T-cell (primary cell): ENCODE measurements around the gene FAH. TPM values are rescaled to one million over a fixed set of nuclear protein-coding genes. Genes with fewer than 3 reads are reported as not detected.

Source experiments
- ATAC-seq, 4 experiments: fragments of 200-7000 bp in 3 of 4; fragments of 150-1000 bp in 1 of 4; cut with Tn5 transposase; replicated peaks in 1 of 4; 1 replicate in 3 of 4; 2 replicates in 1 of 4; pipeline ENCODE4 v1.10.0; 2021; ENCODE audit warnings: moderate library complexity in 3 of 4, mild to moderate bottlenecking in 2 of 4, moderate number of reproducible peaks in 1 of 4
- CTCF ChIA-PET, 2 donors: fragments of 300-600 bp; sonication (Branson Sonifier 250); formaldehyde crosslinking; loops; one replicate each; lab custom pipeline; 2022; ENCODE audit warnings: antibody characterized with exemption in 2 of 2; lab: Charles Lee
- POLR2A ChIA-PET, 2 donors: fragments of 300-600 bp; sonication (Branson Sonifier 250); formaldehyde crosslinking; loops; one replicate each; lab custom pipeline; 2022; ENCODE audit warnings: antibody characterized with exemption in 2 of 2; lab: Charles Lee
- DNase-seq, 35 experiments: peaks; one replicate each; pipeline versions ENCODE4 v3.0.0 to v3.0.0-alpha.2; 2013 to 2023
- H3K27ac ChIP-seq: one replicate; pipeline ENCODE4 v1.5.1; 2013; ENCODE audit warnings: low read length
- H3K27me3 ChIP-seq, 2 experiments: replicated peaks in 1 of 2; 1 replicate in 1 of 2; 2 replicates in 1 of 2; pipeline versions ENCODE4 v1.6.1 to v1.7.0; 2013; ENCODE audit warnings: low read length in 1 of 2, mixed read lengths in 1 of 2; ENCODE audit not compliant: control insufficient read depth in 2 of 2, insufficient read depth in 2 of 2; ENCODE audit errors: extremely low read depth in 1 of 2
- H3K36me3 ChIP-seq, 2 donors: 1 replicate in 1 of 2; 2 replicates in 1 of 2; pipeline versions ENCODE4 v1.6.1 to v1.7.0; 2013; ENCODE audit warnings: low read length in 1 of 2; ENCODE audit not compliant: control insufficient read depth in 2 of 2, insufficient read depth in 1 of 2; ENCODE audit errors: extremely low read depth in 1 of 2
- H3K4me1 ChIP-seq, 2 experiments: 1 replicate in 1 of 2; 2 replicates in 1 of 2; pipeline versions ENCODE4 v1.6.1 to v1.7.0; 2013; ENCODE audit warnings: low read length in 2 of 2, mixed read lengths in 1 of 2; ENCODE audit not compliant: insufficient read depth in 2 of 2, control insufficient read depth in 1 of 2; ENCODE audit errors: extremely low read depth in 1 of 2
- H3K4me3 ChIP-seq, 2 donors: 1 replicate in 1 of 2; 2 replicates in 1 of 2; pipeline versions ENCODE4 v1.5.1 to v1.7.0; 2013; ENCODE audit warnings: mild to moderate bottlenecking in 2 of 2, low read length in 1 of 2, moderate library complexity in 1 of 2; ENCODE audit not compliant: control insufficient read depth in 1 of 2; ENCODE audit errors: extremely low read depth in 1 of 2
- H3K9me3 ChIP-seq: 2 replicates; pipeline ENCODE4 v1.7.0; 2013
- H3K27ac Mint-ChIP-seq, 2 donors: one replicate each; pipeline ENCODE4 v1.8.0; 2020 to 2021; ENCODE audit warnings: mild to moderate bottlenecking in 2 of 2, mixed read lengths in 2 of 2
- H3K27me3 Mint-ChIP-seq, 2 donors: one replicate each; pipeline ENCODE4 v1.8.0; 2021 to 2022; ENCODE audit warnings: mixed read lengths in 2 of 2
- H3K36me3 Mint-ChIP-seq: one replicate; pipeline ENCODE4 v1.8.0; 2021; ENCODE audit warnings: mixed read lengths
- H3K4me1 Mint-ChIP-seq, 3 donors: one replicate each; pipeline ENCODE4 v1.8.0; 2020 to 2022; ENCODE audit warnings: mixed read lengths in 3 of 3, mild to moderate bottlenecking in 1 of 3
- H3K4me3 Mint-ChIP-seq, 3 donors: one replicate each; pipeline ENCODE4 v1.8.0; 2020 to 2022; ENCODE audit warnings: mild to moderate bottlenecking in 3 of 3, mixed read lengths in 3 of 3, moderate library complexity in 3 of 3
- H3K9me3 Mint-ChIP-seq, 3 donors: one replicate each; pipeline ENCODE4 v1.8.0; 2020 to 2022; ENCODE audit warnings: mixed read lengths in 3 of 3
- WGBS: methylation state at CpG from one replicate; pipeline ENCODE4 v1.1.5; 2013; ENCODE audit warnings: missing lambda C conversion rate; ENCODE audit not compliant: insufficient coverage; 5-methylcytosine and 5-hydroxymethylcytosine counted together
- total RNA-seq, 35 experiments: library from RNA in 6 of 35; stranded (reverse) in 6 of 35; fragments of 120-200 nt in 1 of 35; gene quantifications; one replicate each; pipeline versions ENCODE4 v1.2.1 to v1.2.4 and lab custom pipeline; 2013 to 2026

The FAH gene
- total RNA-seq, 5 donors from 2014 or later (not counting 1 experiment from before 2014, with no cell fraction given): 5.2 to 9.4 (median 6.8) TPM

DNA sequence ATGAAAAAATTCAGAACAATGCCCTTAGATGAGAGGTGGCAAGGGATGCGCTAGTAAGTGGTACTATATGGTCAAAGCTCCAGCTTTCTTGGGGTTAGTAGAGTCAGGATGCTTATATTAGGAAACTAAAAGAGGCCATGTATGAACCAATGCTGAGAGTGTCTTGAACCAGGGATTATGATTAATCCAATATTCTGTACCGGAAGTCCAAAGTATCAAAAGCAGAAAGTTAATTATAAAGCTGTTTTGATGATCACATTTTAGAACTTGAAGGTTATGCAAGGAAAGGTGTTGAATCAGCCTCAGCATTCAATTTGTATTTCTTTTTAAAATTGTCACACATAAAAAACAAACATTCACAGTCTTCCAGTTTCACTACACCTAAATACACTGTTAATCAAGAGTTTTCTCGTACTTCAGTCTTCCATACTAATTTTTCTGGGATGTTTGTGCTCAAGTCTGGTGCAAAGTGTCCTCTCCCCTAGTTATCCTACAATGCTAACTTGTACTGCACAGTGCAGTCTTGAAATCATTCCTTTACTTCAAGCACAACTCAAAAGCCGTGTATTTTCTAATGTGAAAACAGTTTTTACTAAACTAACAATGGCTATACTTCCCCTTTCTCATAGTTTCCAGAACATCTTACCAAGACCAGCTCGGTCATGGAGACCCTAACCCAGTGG lies 10.7 kb upstream of the FAH start:
- H3K4me3 Mint-ChIP-seq: no peak overlapping the region
- H3K27me3 ChIP-seq: no peaks in the 10 kb centered on the region
- H3K4me1 ChIP-seq: no peaks in the 10 kb centered on the region
- no peaks in the 10 kb centered on the region for H3K4me1 Mint-ChIP-seq
- H3K27ac ChIP-seq: no peak overlapping the region
- H3K9me3 ChIP-seq: no peaks in the 10 kb centered on the region
- no peak overlapping the region for H3K27ac Mint-ChIP-seq
- 91% methylated on average over 1 of the region's 5 CpGs for WGBS
- peaks cover 0 to 3% (median 2%) of the 10 kb centered on the region in 3 donors for H3K9me3 Mint-ChIP-seq
- peak in 1 of 4 experiments; percentile 23 for ATAC-seq
- H3K4me3 ChIP-seq: no peak overlapping the region
- H3K36me3 Mint-ChIP-seq: peaks cover 15% of the 10 kb centered on the region
- CTCF ChIA-PET: no interaction called here
- H3K27me3 Mint-ChIP-seq: no peaks in the 10 kb centered on the region
- peaks cover 0 to 3% of the 10 kb centered on the region in 2 donors for H3K36me3 ChIP-seq
- DNase-seq: no peak
- POLR2A ChIA-PET: no interaction called here

DNA sequence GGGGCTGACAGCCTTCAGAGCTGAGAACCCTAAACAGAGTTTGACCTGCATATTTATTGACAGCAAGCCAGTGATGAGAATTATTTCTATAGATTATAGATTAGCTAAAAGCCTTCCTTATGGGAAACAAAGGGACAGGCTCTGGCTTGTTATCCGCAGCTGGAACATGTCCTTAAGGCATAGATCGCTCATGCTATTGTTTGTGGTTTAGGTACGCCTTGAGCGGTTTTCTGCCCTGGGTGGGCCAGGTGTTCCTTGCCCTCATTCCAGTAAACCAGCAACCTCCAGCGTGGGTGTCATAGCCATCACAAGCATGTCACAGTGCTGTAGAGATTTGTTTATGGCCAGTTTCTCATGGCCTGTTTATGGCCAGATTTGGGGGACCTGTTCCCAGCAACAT lies 10.2 kb upstream of the FAH start:
- ATAC-seq: no peak
- CTCF ChIA-PET: no interaction called here
- DNase-seq: no peak

GRCh38 chr15:80151148-80151547 lies 1.7 kb upstream of the FAH start:
- ChIA-PET CTCF (interaction anchor here in 1 of 2 donors (1.9 kb wide), 1 partner anchor 91 kb away, joined by 8 read pairs; the partner anchor contains the start of gene ZFAND6), POLR2A (interaction anchor here in 1 of 2 donors (0.5 kb wide), 1 partner anchor 43 kb away, joined by 3 read pairs; no protein-coding TSS in a partner anchor)
- DNase-seq (no peak), ATAC-seq (no peak)
- Histone ChIP-seq H3K27ac (no peak overlapping the region), H3K9me3 (no peaks in the 10 kb centered on the region), H3K4me3 (no peak overlapping the region), H3K4me1 (peaks cover 4 to 23% of the 10 kb centered on the region in 2 experiments), H3K27me3 (no peaks in the 10 kb centered on the region), H3K36me3 (no peaks in the 10 kb centered on the region)
- no peaks in the 10 kb centered on the region for H3K27me3 Mint-ChIP-seq
- peaks cover 15 to 23% (median 21%) of the 10 kb centered on the region in 3 donors for H3K4me1 Mint-ChIP-seq
- H3K36me3 Mint-ChIP-seq: no peaks in the 10 kb centered on the region
- WGBS: 100% methylated on average over 5 of the region's 6 CpGs
- peaks cover 0 to 3% (median 2%) of the 10 kb centered on the region in 3 donors for H3K9me3 Mint-ChIP-seq
- H3K4me3 Mint-ChIP-seq: peak overlapping the region in 1 of 3 donors; percentile 92
- H3K27ac Mint-ChIP-seq: peak overlapping the region in 1 of 2 donors; percentile 39

More for the DNA sequence above, 10.2 kb upstream of the FAH start:
- Mint-ChIP-seq H3K27ac (no peak overlapping the region), H3K4me3 (no peak overlapping the region), H3K4me1 (no peaks in the 10 kb centered on the region), H3K36me3 (peaks cover 9% of the 10 kb centered on the region), H3K9me3 (peaks cover 0 to 3% (median 2%) of the 10 kb centered on the region in 3 donors), H3K27me3 (no peaks in the 10 kb centered on the region)
- POLR2A ChIA-PET: no interaction called here
- H3K36me3 ChIP-seq: no peaks in the 10 kb centered on the region
- H3K4me1 ChIP-seq: no peaks in the 10 kb centered on the region
- no peak overlapping the region for H3K4me3 ChIP-seq
- H3K9me3 ChIP-seq: no peaks in the 10 kb centered on the region
- no peaks in the 10 kb centered on the region for H3K27me3 ChIP-seq
- no CpG with 5 or more reads among the region's 5 CpGs for WGBS
- no peak overlapping the region for H3K27ac ChIP-seq

DNA sequence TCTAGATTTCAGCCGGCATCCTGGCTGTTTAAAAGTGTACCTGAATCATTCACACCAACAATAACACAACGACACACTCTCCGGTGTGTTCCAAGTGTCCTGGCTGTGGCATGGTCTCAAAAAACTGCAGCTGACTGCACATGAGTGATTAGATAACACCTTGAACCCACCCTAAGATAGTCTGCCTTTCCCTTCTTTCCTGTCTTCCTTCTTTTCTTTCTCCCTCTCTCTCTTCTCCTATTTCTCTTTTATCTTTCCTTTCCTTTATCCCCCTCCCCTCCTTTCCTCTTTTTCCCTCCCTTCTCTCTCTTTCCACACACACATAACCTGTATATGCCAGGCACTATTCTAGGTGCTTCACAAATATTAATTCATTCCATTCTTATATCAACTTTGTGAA lies 1.2 kb upstream of the FAH start:
- DNase-seq (no peak), ATAC-seq (no peak)
- ChIA-PET CTCF (interaction anchor here in 1 of 2 donors (1.9 kb wide), 1 partner anchor 92 kb away, joined by 8 read pairs; the partner anchor contains the start of gene ZFAND6), POLR2A (interaction anchor here in 1 of 2 donors (0.6 kb wide), 1 partner anchor 10 kb away, joined by 7 read pairs; no protein-coding TSS in a partner anchor)
- 90% methylated on average over 3 of the region's 3 CpGs for WGBS
- Histone ChIP-seq H3K4me3 (no peak overlapping the region), H3K36me3 (no peaks in the 10 kb centered on the region), H3K4me1 (peaks cover 4 to 23% of the 10 kb centered on the region in 2 experiments), H3K9me3 (no peaks in the 10 kb centered on the region), H3K27me3 (no peaks in the 10 kb centered on the region), H3K27ac (peak overlapping the region; percentile 64)
- Mint-ChIP-seq H3K36me3 (no peaks in the 10 kb centered on the region), H3K27ac (peak overlapping the region; percentile 81 to 83), H3K9me3 (peaks cover 0 to 3% (median 0%) of the 10 kb centered on the region in 3 donors), H3K4me3 (peak overlapping the region; percentile 81 to 92 (median 86)), H3K4me1 (peaks cover 15 to 23% (median 21%) of the 10 kb centered on the region in 3 donors), H3K27me3 (no peaks in the 10 kb centered on the region)

GRCh38 chr15:80152180-80152895 lies 461 bp upstream of the FAH start:
- ATAC-seq: peak; percentile 75 to 79 (median 78)
- Histone ChIP-seq H3K36me3 (no peaks in the 10 kb centered on the region), H3K9me3 (no peaks in the 10 kb centered on the region), H3K4me3 (peak overlapping the region; percentile 62 to 87), H3K4me1 (peaks cover 4 to 23% of the 10 kb centered on the region in 2 experiments), H3K27ac (peak overlapping the region; percentile 64), H3K27me3 (no peaks in the 10 kb centered on the region)
- Mint-ChIP-seq H3K36me3 (no peaks in the 10 kb centered on the region), H3K4me3 (peak overlapping the region; percentile 83 to 92 (median 86)), H3K27me3 (no peaks in the 10 kb centered on the region), H3K27ac (peak overlapping the region; percentile 81 to 83), H3K4me1 (peaks cover 15 to 23% (median 21%) of the 10 kb centered on the region in 3 donors), H3K9me3 (no peaks in the 10 kb centered on the region)
- 5% methylated on average over 17 of the region's 41 CpGs for WGBS
- CTCF ChIA-PET: interaction anchor here in 1 of 2 donors (1.9 kb wide), 1 partner anchor 92 kb away, joined by 8 read pairs; the partner anchor contains the start of gene ZFAND6
- peak; percentile 65 to 88 (median 80) for DNase-seq
- POLR2A ChIA-PET: interaction anchor here in 1 of 2 donors (0.6 kb wide), 1 partner anchor 9 kb away, joined by 7 read pairs; no protein-coding TSS in a partner anchor

- CTCF ChIA-PET: interaction anchor here in 1 of 2 donors (0.5 kb wide), 1 partner anchor 240 kb away, joined by 3 read pairs; no protein-coding TSS in a partner anchor
Measured at GRCh38 chr15:80153900-80154299, 1.1 kb downstream of the FAH start.

More at GRCh38 chr15:80153900-80154299, 1.1 kb downstream of the FAH start:
- POLR2A ChIA-PET: interaction anchor here in 1 of 2 donors (0.7 kb wide), 1 partner anchor 56 kb away, joined by 3 read pairs; no protein-coding TSS in a partner anchor
- no peaks in the 10 kb centered on the region for H3K27me3 Mint-ChIP-seq
- H3K27me3 ChIP-seq: no peaks in the 10 kb centered on the region
- no peaks in the 10 kb centered on the region for H3K36me3 ChIP-seq
- ATAC-seq: no peak
- H3K9me3 ChIP-seq: no peaks in the 10 kb centered on the region
- no peak for DNase-seq
- WGBS: 67% methylated on average over 3 of the region's 4 CpGs
- no peaks in the 10 kb centered on the region for H3K9me3 Mint-ChIP-seq
- peaks cover 15 to 23% (median 21%) of the 10 kb centered on the region in 3 donors for H3K4me1 Mint-ChIP-seq
- peak overlapping the region; percentile 83 to 92 (median 90) for H3K4me3 Mint-ChIP-seq
- no peak overlapping the region for H3K27ac Mint-ChIP-seq
- no peak overlapping the region for H3K4me3 ChIP-seq
- H3K27ac ChIP-seq: peak overlapping the region; percentile 21
- H3K4me1 ChIP-seq: peaks cover 4 to 23% of the 10 kb centered on the region in 2 experiments
- H3K36me3 Mint-ChIP-seq: no peaks in the 10 kb centered on the region
